RWPE1 (cell line): ENCODE results near the gene DENND5B.
"Not testable (repeated sequence)": the region's sequence is repeated elsewhere in the genome, so short reads cannot be mapped to it uniquely, and the experiment has no call there.

ENCODE experiments used
- CTCF ChIA-PET: fragments of 350-600 bp; sonication (Branson Sonifier 250); formaldehyde crosslinking; extraction: SDS; loops from one replicate; lab custom pipeline; 2021; lab: Yijun Ruan, JAX
- POLR2A ChIA-PET: fragments of 400-600 bp; formaldehyde crosslinking; extraction: SDS; loops from one replicate; lab custom pipeline; 2020; ENCODE audit warnings: antibody characterized with exemption; ENCODE audit not compliant: low non-redundant PET; lab: Yijun Ruan, JAX
- DNase-seq: peaks from one replicate; pipeline ENCODE4 v3.0.0; 2012; ENCODE audit warnings: low spot score
- H3K27ac ChIP-seq: fragments of 450-650 bp; 2 replicates; pipeline ENCODE4 v1.5.1; 2017
- CTCF ChIP-seq: fragments of 450-650 bp; conservative IDR thresholded peaks from 2 replicates; pipeline ENCODE4 v1.5.1; 2017; ENCODE audit warnings: low read depth, mild to moderate bottlenecking

The DENND5B gene

GRCh38 chr12:31557707-31558106 is 33.2 kb downstream of the DENND5B start:
- POLR2A ChIA-PET = no interaction called here
- CTCF ChIA-PET = no interaction called here
- H3K27ac ChIP-seq = no peak overlapping the region

GRCh38 chr12:31555466-31555865 is 35.5 kb downstream of the DENND5B start:
- POLR2A ChIA-PET, H3K27ac ChIP-seq, CTCF ChIA-PET, DNase-seq: not testable (repeated sequence)

More at GRCh38 chr12:31557707-31558106, 33.2 kb downstream of the DENND5B start:
- no peak for TF ChIP-seq CTCF
- no peak for DNase-seq

GRCh38 chr12:31550590-31550989 is 40.3 kb downstream of the DENND5B start:
- CTCF ChIA-PET, DNase-seq, H3K27ac ChIP-seq, POLR2A ChIA-PET: not testable (repeated sequence)

GRCh38 chr12:31536672-31537071 is 54.3 kb downstream of the DENND5B start:
- DNase-seq = no peak
- no peak for TF ChIP-seq CTCF
- CTCF ChIA-PET = no interaction called here
- POLR2A ChIA-PET = no interaction called here
- no peak overlapping the region for H3K27ac ChIP-seq

- no peak for DNase-seq
- TF ChIP-seq CTCF = no peak
- ChIA-PET CTCF (no interaction called here), POLR2A (no interaction called here)
- H3K27ac ChIP-seq = no peak overlapping the region
Observed at GRCh38 chr12:31533470-31533869, 57.5 kb downstream of the DENND5B start.

GRCh38 chr12:31531893-31532292 is 59.0 kb downstream of the DENND5B start:
- no peak for TF ChIP-seq CTCF
- CTCF ChIA-PET = no interaction called here
- POLR2A ChIA-PET = no interaction called here
- DNase-seq = no peak
- H3K27ac ChIP-seq = no peak overlapping the region

- H3K27ac ChIP-seq = no peak overlapping the region
- POLR2A ChIA-PET = no interaction called here
- no peak for DNase-seq
- CTCF ChIA-PET = no interaction called here
- TF ChIP-seq CTCF = no peak
Observed at GRCh38 chr12:31528095-31528494, 62.8 kb downstream of the DENND5B start.

GRCh38 chr12:31527083-31527482 is 63.9 kb downstream of the DENND5B start:
- ChIA-PET POLR2A (no interaction called here), CTCF (no interaction called here)
- no peak overlapping the region for H3K27ac ChIP-seq
- no peak for DNase-seq
- TF ChIP-seq CTCF = no peak
